ENCODE data around the gene GPR132.

GRCh38 chr14:105053421-105053820, 11.8 kb downstream of the GPR132 start:
- TF ChIP-seq CTCF (IDR thresholded peaks at IDR 0.05) (no peak), POLR2A (IDR thresholded peaks at IDR 0.05) (no peak)

Measured in heart left ventricle (tissue), 13 donors.